ENCODE data around the gene RHPN2. TPM values are rescaled to one million over a fixed set of nuclear protein-coding genes. Genes with fewer than 3 reads are reported as not detected.
"Not testable (repeated sequence)": the region's sequence is repeated elsewhere in the genome, so short reads cannot be mapped to it uniquely, and the experiment has no call there.

RHPN2 gene
- polyA plus RNA-seq, 6 donors from 2014 or later: 2.0 to 6.9 (median 5.1) TPM

GRCh38 chr19:32971715-32972540 lies 92.8 kb downstream of the RHPN2 start, which contains the start of the genes CEP89 and FAAP24:
Gene CEP89 (minus strand): TSS chr19:32971958. CDS start chr19:32971874, 84 bp downstream.
Gene FAAP24 (plus strand): TSS chr19:32972242. CDS start chr19:32973197, 955 bp downstream.
- peaks cover 17 to 34% (median 29%) of the 10 kb centered on the region in 3 donors for H3K4me1 Mint-ChIP-seq
- H3K9me3 Mint-ChIP-seq: no peaks in the 10 kb centered on the region
- H3K27ac Mint-ChIP-seq: peak within 1 kb of the TSS; percentile 95 to 98 (median 96)
- H3K27me3 Mint-ChIP-seq: no peaks in the 10 kb centered on the region
- H3K36me3 Mint-ChIP-seq: no peaks in the 10 kb centered on the region
- DNase-seq: peak; percentile 99
- peak within 1 kb of the TSS; percentile 92 to 100 (median 99) for H3K4me3 Mint-ChIP-seq
- peak; percentile 96 to 97 for ATAC-seq (ENCODE audit: low read depth in 2 of 2)

- DNase-seq: no peak
- no peaks in the 10 kb centered on the region for H3K9me3 Mint-ChIP-seq
- peaks cover 17 to 30% (median 29%) of the 10 kb centered on the region in 3 donors for H3K4me1 Mint-ChIP-seq
- peak overlapping the region in 5 of 6 donors; percentile 95 to 98 (median 97) for H3K27ac Mint-ChIP-seq
- H3K36me3 Mint-ChIP-seq: no peaks in the 10 kb centered on the region
- no peak for ATAC-seq (ENCODE audit: low read depth in 2 of 2)
- H3K4me3 Mint-ChIP-seq: peak overlapping the region; percentile 92 to 100 (median 99)
- H3K27me3 Mint-ChIP-seq: no peaks in the 10 kb centered on the region
Observed at GRCh38 chr19:32971012-32971595, 93.6 kb downstream of the RHPN2 start.

DNA sequence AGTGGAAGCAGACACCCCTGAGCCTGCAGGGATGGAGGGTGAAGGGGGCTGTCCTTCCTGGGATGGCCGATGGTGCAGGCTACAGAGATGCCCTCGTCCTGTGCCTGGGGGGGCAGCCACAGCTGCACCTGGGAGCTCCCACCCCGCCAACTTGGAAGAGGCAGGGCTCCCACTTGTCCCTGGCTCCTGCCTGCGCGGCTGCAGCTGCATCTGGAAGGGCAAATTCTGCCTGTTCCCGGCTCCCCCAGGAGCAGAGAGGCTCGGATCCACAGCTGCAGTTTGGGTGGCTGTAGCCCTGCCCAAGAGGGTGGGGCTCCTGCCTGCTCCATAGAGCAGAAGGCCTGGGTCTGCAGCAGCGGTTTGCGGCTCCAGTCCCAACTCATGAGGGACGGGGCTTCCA lies 95.1 kb downstream of the RHPN2 start:
- peak overlapping the region in 2 of 8 donors; percentile 17 to 43 for H3K4me3 Mint-ChIP-seq
- peak overlapping the region in 1 of 6 donors; percentile 19 for H3K27ac Mint-ChIP-seq
- H3K27me3 Mint-ChIP-seq: no peaks in the 10 kb centered on the region
- peaks cover 0 to 1% of the 10 kb centered on the region in 2 donors for H3K36me3 Mint-ChIP-seq
- H3K9me3 Mint-ChIP-seq: no peaks in the 10 kb centered on the region
- peaks cover 17 to 25% (median 24%) of the 10 kb centered on the region in 3 donors for H3K4me1 Mint-ChIP-seq
- no peak for DNase-seq
- ATAC-seq (ENCODE audit: low read depth in 2 of 2): no peak

- no peak for DNase-seq
- ATAC-seq (ENCODE audit: low read depth in 2 of 2): no peak
- Mint-ChIP-seq H3K4me3 (peak overlapping the region in 2 of 8 donors; percentile 37 to 78), H3K36me3 (peaks cover 7 to 13% of the 10 kb centered on the region in 2 donors), H3K27ac (no peak overlapping the region), H3K4me1 (peaks cover 12 to 17% (median 17%) of the 10 kb centered on the region in 3 donors), H3K27me3 (no peaks in the 10 kb centered on the region), H3K9me3 (no peaks in the 10 kb centered on the region)
Observed at GRCh38 chr19:32966750-32967149, 97.9 kb downstream of the RHPN2 start.

GRCh38 chr19:32945260-32945659 lies 119.4 kb downstream of the RHPN2 start:
- Mint-ChIP-seq H3K36me3 (peaks cover 34 to 66% of the 10 kb centered on the region in 2 donors), H3K27ac (no peak overlapping the region), H3K27me3 (no peaks in the 10 kb centered on the region)

DNA sequence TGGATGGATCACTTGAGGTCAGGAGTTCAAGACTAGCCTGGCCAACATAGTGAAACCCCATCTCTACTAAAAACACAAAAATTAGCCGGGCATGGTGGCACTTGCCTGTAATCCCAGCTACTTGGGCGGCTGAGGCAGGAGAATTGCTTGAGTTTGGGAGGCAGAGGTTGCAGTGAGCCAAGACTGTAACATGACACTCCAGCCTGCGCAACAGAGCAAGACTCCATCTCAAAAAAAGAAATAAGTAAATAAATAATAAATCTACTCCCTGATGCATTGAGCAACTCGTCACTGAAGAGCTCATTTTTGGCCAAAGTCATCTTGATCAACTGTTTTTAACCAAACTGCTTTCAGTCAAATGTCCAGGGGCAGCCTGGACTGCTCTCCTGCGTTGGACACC lies 123.4 kb downstream of the RHPN2 start:
- not testable (repeated sequence) for DNase-seq; H3K9me3 Mint-ChIP-seq; H3K27me3 Mint-ChIP-seq; ATAC-seq (ENCODE audit: low read depth in 2 of 2); H3K4me1 Mint-ChIP-seq; H3K4me3 Mint-ChIP-seq
- H3K36me3 Mint-ChIP-seq: peaks cover 15 to 50% of the 10 kb centered on the region in 2 donors
- peak overlapping the region in 1 of 6 donors; percentile 49 for H3K27ac Mint-ChIP-seq

More at GRCh38 chr19:32945260-32945659, 119.4 kb downstream of the RHPN2 start:
- DNase-seq (no peak), ATAC-seq (ENCODE audit: low read depth in 2 of 2) (no peak)
- H3K4me3 Mint-ChIP-seq: no peak overlapping the region
- H3K4me1 Mint-ChIP-seq: peaks cover 0 to 5% (median 3%) of the 10 kb centered on the region in 3 donors
- peaks cover 0 to 10% (median 2%) of the 10 kb centered on the region in 7 donors for H3K9me3 Mint-ChIP-seq

GRCh38 chr19:32936065-32936464 lies 128.6 kb downstream of the RHPN2 start:
- ATAC-seq (ENCODE audit: low read depth in 2 of 2) (no peak), DNase-seq (no peak)
- peak overlapping the region in 1 of 8 donors; percentile 25 for H3K4me3 Mint-ChIP-seq
- H3K27ac Mint-ChIP-seq: no peak overlapping the region
- peaks cover 0 to 6% (median 0%) of the 10 kb centered on the region in 3 donors for H3K4me1 Mint-ChIP-seq
- H3K36me3 Mint-ChIP-seq: peaks cover 17 to 42% of the 10 kb centered on the region in 2 donors
- H3K27me3 Mint-ChIP-seq: no peaks in the 10 kb centered on the region
- peaks cover 0 to 8% (median 0%) of the 10 kb centered on the region in 7 donors for H3K9me3 Mint-ChIP-seq

DNA sequence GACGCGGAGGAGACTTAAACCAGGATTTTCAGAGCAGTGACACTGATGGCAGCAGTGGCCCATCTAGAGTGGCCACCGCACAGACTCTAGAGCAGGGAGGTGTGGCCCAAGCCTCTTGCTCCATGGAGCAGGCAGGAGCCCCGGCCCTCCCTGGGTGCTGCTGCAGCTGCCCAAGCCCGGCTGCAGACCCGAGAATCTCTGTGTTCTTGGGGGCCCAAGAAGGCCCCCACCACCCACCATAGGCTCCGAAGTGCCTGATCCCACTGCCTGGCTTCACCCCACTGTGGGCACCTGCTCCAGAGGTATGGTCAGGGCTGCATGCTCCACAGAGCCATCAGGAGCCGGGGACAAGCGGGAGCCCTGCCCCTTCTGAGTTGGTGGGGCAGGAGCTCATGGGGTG lies 129.1 kb downstream of the RHPN2 start:
- ATAC-seq (ENCODE audit: low read depth in 2 of 2) (no peak), DNase-seq (no peak)
- Mint-ChIP-seq H3K36me3 (peaks cover 21 to 45% of the 10 kb centered on the region in 2 donors), H3K27ac (no peak overlapping the region), H3K27me3 (no peaks in the 10 kb centered on the region), H3K4me3 (no peak overlapping the region), H3K9me3 (peaks cover 0 to 8% (median 0%) of the 10 kb centered on the region in 7 donors), H3K4me1 (peaks cover 0 to 6% (median 0%) of the 10 kb centered on the region in 3 donors)

DNA sequence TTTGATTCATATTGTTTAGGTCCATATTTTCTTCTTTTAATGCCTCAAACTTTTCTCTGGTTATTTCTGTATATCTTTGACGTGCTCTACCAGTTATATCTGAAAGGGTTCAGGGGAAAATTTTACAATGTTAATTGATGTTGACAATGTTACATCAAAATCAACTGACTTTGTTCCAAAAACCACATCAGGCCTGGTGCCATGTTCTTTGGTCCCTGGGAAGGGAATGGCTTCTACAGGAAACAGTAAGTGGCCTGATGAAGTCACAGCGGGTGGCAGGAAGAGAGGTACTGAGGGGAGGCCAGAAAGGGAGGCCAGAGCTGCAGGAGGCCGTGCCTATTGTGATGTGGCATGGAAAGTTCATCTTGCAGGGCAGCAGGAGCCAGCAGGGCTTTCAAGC lies 131.1 kb downstream of the RHPN2 start:
- Mint-ChIP-seq H3K27ac (peak overlapping the region in 2 of 6 donors; percentile 51 to 55), H3K4me1 (peaks cover 0 to 6% (median 0%) of the 10 kb centered on the region in 3 donors), H3K9me3 (peaks cover 3 to 14% (median 8%) of the 10 kb centered on the region in 7 donors), H3K27me3 (no peaks in the 10 kb centered on the region), H3K36me3 (peaks cover 35 to 58% of the 10 kb centered on the region in 2 donors), H3K4me3 (no peak overlapping the region)
- DNase-seq (no peak), ATAC-seq (ENCODE audit: low read depth in 2 of 2) (no peak)

- H3K27ac Mint-ChIP-seq: no peak overlapping the region
- DNase-seq (no peak), ATAC-seq (ENCODE audit: low read depth in 2 of 2) (no peak)
- no peak overlapping the region for H3K4me3 Mint-ChIP-seq
- peaks cover 0 to 6% (median 0%) of the 10 kb centered on the region in 3 donors for H3K4me1 Mint-ChIP-seq
- peaks cover 40 to 69% of the 10 kb centered on the region in 2 donors for H3K36me3 Mint-ChIP-seq
- H3K9me3 Mint-ChIP-seq: peaks cover 10 to 20% (median 16%) of the 10 kb centered on the region in 7 donors
- no peaks in the 10 kb centered on the region for H3K27me3 Mint-ChIP-seq
Observed at GRCh38 chr19:32930567-32930966, 134.1 kb downstream of the RHPN2 start.

- DNase-seq: no peak
- Mint-ChIP-seq H3K27ac (no peak overlapping the region), H3K27me3 (no peaks in the 10 kb centered on the region), H3K36me3 (peaks cover 31 to 60% of the 10 kb centered on the region in 2 donors), H3K4me1 (peaks cover 0 to 2% (median 0%) of the 10 kb centered on the region in 3 donors), H3K4me3 (no peak overlapping the region), H3K9me3 (peaks cover 10 to 20% (median 15%) of the 10 kb centered on the region in 7 donors)
- ATAC-seq (ENCODE audit: low read depth in 2 of 2): no peak
Observed at GRCh38 chr19:32928806-32929205, 135.9 kb downstream of the RHPN2 start.

All from naive B cell (primary cell).